Astrocyte (in vitro differentiated cells and primary cell): Measurements from ENCODE around the gene SRGAP2B.
"Not testable (repeated sequence)": the region's sequence is repeated elsewhere in the genome, so short reads cannot be mapped to it uniquely, and the experiment has no call there.

Experiments used
- EZH2 ChIP-seq: IDR thresholded peaks from 2 replicates; pipeline ENCODE4 v1.6.1; 2012; ENCODE audit warnings: mild to moderate bottlenecking, low read length, inconsistent platforms; ENCODE audit not compliant: insufficient read depth
- TF ChIP-seq, protein P1 (sequence below): IDR thresholded peaks from 2 replicates; pipeline ENCODE4 v1.5.1; 2011; ENCODE audit warnings: low read depth, mild to moderate bottlenecking, inconsistent platforms, low read length, moderate library complexity; ENCODE audit not compliant: insufficient read depth

DNA sequence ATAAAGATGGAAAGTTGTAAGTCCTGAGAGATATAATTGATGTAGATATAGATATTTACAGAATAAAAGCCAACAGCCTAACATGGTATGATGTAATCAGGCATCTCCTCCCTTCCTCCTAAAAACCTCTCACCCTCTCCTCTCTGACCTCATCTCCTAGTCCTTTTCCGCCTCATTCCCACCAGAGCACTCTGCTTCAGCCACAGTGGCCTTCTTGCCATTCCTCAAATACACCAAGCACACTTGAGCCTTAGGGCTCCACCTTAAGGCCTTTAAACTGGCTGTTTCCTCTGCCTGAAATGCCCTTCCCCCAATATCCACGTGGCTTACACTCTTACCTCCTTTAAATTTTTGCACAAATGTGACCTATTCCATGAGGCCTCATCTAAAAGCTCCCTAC, 75.4 kb downstream of the SRGAP2B start:
- TF ChIP-seq, protein P1, sequence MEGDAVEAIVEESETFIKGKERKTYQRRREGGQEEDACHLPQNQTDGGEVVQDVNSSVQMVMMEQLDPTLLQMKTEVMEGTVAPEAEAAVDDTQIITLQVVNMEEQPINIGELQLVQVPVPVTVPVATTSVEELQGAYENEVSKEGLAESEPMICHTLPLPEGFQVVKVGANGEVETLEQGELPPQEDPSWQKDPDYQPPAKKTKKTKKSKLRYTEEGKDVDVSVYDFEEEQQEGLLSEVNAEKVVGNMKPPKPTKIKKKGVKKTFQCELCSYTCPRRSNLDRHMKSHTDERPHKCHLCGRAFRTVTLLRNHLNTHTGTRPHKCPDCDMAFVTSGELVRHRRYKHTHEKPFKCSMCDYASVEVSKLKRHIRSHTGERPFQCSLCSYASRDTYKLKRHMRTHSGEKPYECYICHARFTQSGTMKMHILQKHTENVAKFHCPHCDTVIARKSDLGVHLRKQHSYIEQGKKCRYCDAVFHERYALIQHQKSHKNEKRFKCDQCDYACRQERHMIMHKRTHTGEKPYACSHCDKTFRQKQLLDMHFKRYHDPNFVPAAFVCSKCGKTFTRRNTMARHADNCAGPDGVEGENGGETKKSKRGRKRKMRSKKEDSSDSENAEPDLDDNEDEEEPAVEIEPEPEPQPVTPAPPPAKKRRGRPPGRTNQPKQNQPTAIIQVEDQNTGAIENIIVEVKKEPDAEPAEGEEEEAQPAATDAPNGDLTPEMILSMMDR: not testable (repeated sequence)
- not testable (repeated sequence) for TF ChIP-seq EZH2
